SK-N-SH (cell line): ENCODE results near the gene C19orf12. TPM values are rescaled to one million over a fixed set of nuclear protein-coding genes. Genes with fewer than 3 reads are reported as not detected.

Experiments
- CTCF ChIA-PET: fragments of 300-600, 350-600 bp; formaldehyde crosslinking; extraction: SDS; loops from one replicate; lab custom pipeline; 2021; lab: Yijun Ruan, JAX
- POLR2A ChIA-PET: fragments of 350-600 bp; sonication (Branson Sonifier 250); formaldehyde crosslinking; extraction: SDS; loops from one replicate; lab custom pipeline; 2020; ENCODE audit warnings: antibody characterized with exemption, inconsistent platforms; lab: Yijun Ruan, JAX
- DNase-seq: peaks from one replicate; pipeline ENCODE4 v3.0.0; 2012
- H2AFZ ChIP-seq: fragments of 200-600 bp; sonication (generic); 2 replicates; pipeline ENCODE4 v1.8.1; 2016; ENCODE audit warnings: antibody characterized with exemption, mild to moderate bottlenecking, low read depth
- H3F3A ChIP-seq: fragments of 200-600 bp; sonication (generic); replicated peaks from 2 replicates; pipeline ENCODE3; 2016; ENCODE audit warnings: antibody characterized with exemption, mild to moderate bottlenecking; ENCODE audit not compliant: insufficient read depth
- H3K27ac ChIP-seq, 2 experiments: fragments of 200-500 bp in 1 of 2; fragments of 200-600 bp in 1 of 2; sonication (Bioruptor generic) in 1 of 2; sonication (generic), shearing (Covaris generic) in 1 of 2; 2 replicates each; pipeline versions ENCODE4 v1.5.1 to v1.6.1; 2014 to 2016; ENCODE audit warnings: low read depth in 2 of 2, inconsistent platforms in 1 of 2, low read length in 1 of 2, mild to moderate bottlenecking in 1 of 2, mixed read lengths in 1 of 2
- H3K27me3 ChIP-seq: fragments of 200-600 bp; sonication (generic), shearing (Covaris generic); 2 replicates; pipeline ENCODE4 v1.6.1; 2016; ENCODE audit warnings: mixed run types; ENCODE audit not compliant: insufficient read depth
- H3K36me3 ChIP-seq, 2 experiments: fragments of 200-500 bp in 1 of 2; fragments of 200-600 bp in 1 of 2; sonication (Bioruptor generic) in 1 of 2; sonication (generic) in 1 of 2; replicated peaks in 1 of 2; 2 replicates each; pipeline versions ENCODE3 to v1.5.1; 2014 to 2016; ENCODE audit warnings: low read length in 1 of 2, mild to moderate bottlenecking in 1 of 2; ENCODE audit not compliant: insufficient read depth in 2 of 2, control insufficient read depth in 1 of 2
- H3K4me1 ChIP-seq, 2 experiments: fragments of 200-500 bp in 1 of 2; fragments of 200-600 bp in 1 of 2; sonication (Bioruptor generic) in 1 of 2; sonication (generic), shearing (Covaris generic) in 1 of 2; 2 replicates each; pipeline versions ENCODE4 v1.5.1 to v1.6.1; 2014 to 2016; ENCODE audit warnings: low read depth in 1 of 2, low read length in 1 of 2, mixed run types in 1 of 2; ENCODE audit not compliant: insufficient read depth in 2 of 2, control insufficient read depth in 1 of 2
- H3K4me2 ChIP-seq: fragments of 200-600 bp; sonication (generic), shearing (Covaris generic); 2 replicates; pipeline ENCODE4 v1.6.1; 2017; ENCODE audit warnings: mixed run types
- H3K4me3 ChIP-seq, 2 experiments: fragments of 200-500 bp in 1 of 2; fragments of 200-600 bp in 1 of 2; sonication (Bioruptor generic) in 1 of 2; sonication (generic), shearing (Covaris generic) in 1 of 2; 2 replicates each; pipeline versions ENCODE4 v1.5.1 to v1.8.1; 2014 to 2016; ENCODE audit warnings: low read depth in 2 of 2, inconsistent platforms in 1 of 2, low read length in 1 of 2, mild to moderate bottlenecking in 1 of 2, mixed read lengths in 1 of 2, moderate library complexity in 1 of 2
- H3K79me2 ChIP-seq: fragments of 200-600 bp; sonication (generic); 2 replicates; pipeline ENCODE4 v1.8.1; 2017; ENCODE audit warnings: mild to moderate bottlenecking; ENCODE audit not compliant: insufficient read depth
- H3K9ac ChIP-seq: fragments of 200-600 bp; sonication (generic); 2 replicates; pipeline ENCODE4 v1.6.1; 2017; ENCODE audit warnings: mixed run types
- H3K9me2 ChIP-seq: fragments of 200-600 bp; sonication (generic); 2 replicates; pipeline ENCODE4 v1.6.1; 2017; ENCODE audit warnings: mixed run types
- H3K9me3 ChIP-seq: fragments of 200-600 bp; sonication (generic); 2 replicates; pipeline ENCODE4 v1.6.1; 2017; ENCODE audit warnings: mixed run types, mild to moderate bottlenecking, moderate library complexity
- H4K20me1 ChIP-seq: fragments of 200-600 bp; sonication (generic); 2 replicates; pipeline ENCODE4 v1.6.1; 2017; ENCODE audit warnings: mild to moderate bottlenecking, mixed run types; ENCODE audit not compliant: insufficient read depth
- CTCF ChIP-seq: fragments of 200-600 bp; sonication (generic); IDR thresholded peaks from 2 replicates; pipeline ENCODE4 v1.6.1; 2017; ENCODE audit warnings: antibody characterized with exemption, mild to moderate bottlenecking, moderate library complexity
- EP300 ChIP-seq, 2 experiments: IDR thresholded peaks; 2 replicates each; pipeline versions ENCODE4 v1.4.0 to v1.6.1; 2012; ENCODE audit warnings: borderline replicate concordance in 1 of 2, low read depth in 1 of 2, low read length in 1 of 2
- FOXJ3 ChIP-seq: sonication (generic); formaldehyde crosslinking; IDR thresholded peaks from 2 replicates; pipeline ENCODE4 v1.5.1; 2020; ENCODE audit warnings: mild to moderate bottlenecking, missing genetic modification reagents
- FOXM1 ChIP-seq: IDR thresholded peaks from 2 replicates; pipeline ENCODE4 v1.4.0; 2012; ENCODE audit warnings: low read depth, mild to moderate bottlenecking
- GATA2 ChIP-seq: sonication (generic); formaldehyde crosslinking; IDR thresholded peaks from 2 replicates; pipeline ENCODE4 v1.5.0; 2020; ENCODE audit warnings: mild to moderate bottlenecking, missing genetic modification reagents
- MAX ChIP-seq: IDR thresholded peaks from 2 replicates; pipeline ENCODE4 v1.4.0; 2012; ENCODE audit warnings: low read depth
- MEF2A ChIP-seq: IDR thresholded peaks from 2 replicates; pipeline ENCODE4 v1.4.0; 2012; ENCODE audit warnings: low read depth, borderline replicate concordance
- NRF1 ChIP-seq: IDR thresholded peaks from 2 replicates; pipeline ENCODE4 v1.6.1; 2012; ENCODE audit warnings: low read depth, mild to moderate bottlenecking, low read length
- PBX3 ChIP-seq: IDR thresholded peaks from 2 replicates; pipeline ENCODE4; 2012
- REST ChIP-seq: IDR thresholded peaks from 2 replicates; pipeline ENCODE4 v1.6.1; 2012; ENCODE audit warnings: mild to moderate bottlenecking, low read depth, low read length, moderate library complexity
- RXRA ChIP-seq: IDR thresholded peaks from 2 replicates; pipeline ENCODE4 v1.4.0; 2012; ENCODE audit warnings: low read depth, mild to moderate bottlenecking, borderline replicate concordance
- SMC3 ChIP-seq: IDR thresholded peaks from 2 replicates; pipeline ENCODE4 v1.6.1; 2012; ENCODE audit warnings: low read depth, low read length, improper control_type of control experiment
- TAF1 ChIP-seq: IDR thresholded peaks from 2 replicates; pipeline ENCODE4 v1.6.1; 2012; ENCODE audit warnings: low read depth, mild to moderate bottlenecking, low read length, moderate library complexity, borderline replicate concordance
- TCF12 ChIP-seq: IDR thresholded peaks from 2 replicates; pipeline ENCODE4 v1.4.0; 2012
- USF1 ChIP-seq: IDR thresholded peaks from 2 replicates; pipeline ENCODE4 v1.4.0; 2012; ENCODE audit warnings: low read depth, borderline replicate concordance
- WGBS: methylation state at CpG from one replicate; pipeline ENCODE4 v1.1.6; 2017; ENCODE audit warnings: low lambda C conversion rate; 5-methylcytosine and 5-hydroxymethylcytosine counted together
- polyA plus RNA-seq, 3 experiments: library from polyadenylated mRNA; depleted of rRNA; stranded (reverse); fragments of >200 nt; gene quantifications; 2 replicates each; pipeline ENCODE4 v1.2.3, GENCODE V29; 2012

Gene C19orf12
- polyA plus RNA-seq, 1 of the 3 experiments (the other 2 are of a cell fraction) = 30.5 TPM

GRCh38 chr19:29672319-29672932, 42.6 kb downstream of the C19orf12 start:
- Histone ChIP-seq H3K9me3 (no peaks in the 10 kb centered on the region), H4K20me1 (no peaks in the 10 kb centered on the region), H3K9me2 (no peaks in the 10 kb centered on the region), H2AFZ (no peak overlapping the region), H3K27ac (no peak overlapping the region), H3K4me3 (no peak overlapping the region), H3K27me3 (no peaks in the 10 kb centered on the region), H3K36me3 (peaks cover 0 to 10% of the 10 kb centered on the region in 2 experiments), H3K4me2 (no peak overlapping the region), H3F3A (no peaks in the 10 kb centered on the region), H3K4me1 (peaks cover 0 to 3% of the 10 kb centered on the region in 2 experiments; a peak in 1 of 4 replicates), H3K79me2 (no peaks in the 10 kb centered on the region), H3K9ac (no peak overlapping the region)
- CTCF ChIA-PET = interaction anchor here (0.7 to 3.2 kb wide), 5 partner anchors 8 to 199 kb away, joined by 3 to 11 read pairs (median 6); no protein-coding TSS in a partner anchor
- POLR2A ChIA-PET = no interaction called here
- no peak for DNase-seq
- TF ChIP-seq FOXJ3 (CRISPR knock-in tag) (no peak), REST (no peak), FOXM1 (no peak), SMC3 (no peak), RXRA (no peak), NRF1 (no peak), TCF12 (no peak), TAF1 (no peak), EP300 (IDR thresholded peaks at IDR 0.05; ENCODE audit: borderline replicate concordance in 1 of 2, low read depth in 1 of 2, low read length in 1 of 2) (no peak), CTCF (no peak), GATA2 (CRISPR knock-in tag) (no peak), MEF2A (no peak), MAX (no peak), USF1 (no peak), PBX3 (no peak)
- 90% methylated on average over 8 of the region's 8 CpGs for WGBS
